K562 (cell line): ENCODE results near the gene TET2. TPM values are rescaled to one million over a fixed set of nuclear protein-coding genes. Genes with fewer than 3 reads are reported as not detected.

Source experiments
- GATA2 ChIP-seq: sonication (generic); formaldehyde crosslinking; IDR thresholded peaks from 2 replicates; pipeline ENCODE4 v1.4.0; 2020; ENCODE audit warnings: mild to moderate bottlenecking, missing genetic modification reagents
- HDAC6 ChIP-seq: IDR thresholded peaks from 2 replicates; pipeline ENCODE4 v1.6.1; 2012; ENCODE audit warnings: low read depth, mild to moderate bottlenecking, control low read depth, inconsistent platforms, low read length, moderate library complexity
- KDM4B ChIP-seq, 2 experiments: fragments of 450-650 bp in 1 of 2; sonication (generic) in 1 of 2; IDR thresholded peaks; 2 replicates each; pipeline ENCODE4 v1.6.1; 2016 to 2017; ENCODE audit warnings: borderline replicate concordance in 2 of 2, antibody characterized with exemption in 1 of 2, low read depth in 1 of 2, mild to moderate bottlenecking in 1 of 2
- MYC ChIP-seq, 2 experiments: fragments of 250-450 bp in 1 of 2; sonication (Bioruptor Pico) in 1 of 2; IDR thresholded peaks; 2 replicates each; pipeline versions ENCODE4 v1.5.1 to v1.6.1; 2012 to 2021; ENCODE audit warnings: low read depth in 2 of 2, borderline replicate concordance in 1 of 2, improper control_type of control experiment in 1 of 2, low read length in 1 of 2, mild to moderate bottlenecking in 1 of 2, moderate library complexity in 1 of 2
- NR3C1 ChIP-seq: sonication (generic); formaldehyde crosslinking; IDR thresholded peaks from 2 replicates; pipeline ENCODE4 v1.8.1; 2022; ENCODE audit warnings: missing genetic modification reagents
- POLR2H ChIP-seq: IDR thresholded peaks from 2 replicates; pipeline ENCODE4 v1.6.1; 2016; ENCODE audit warnings: missing genetic modification characterization, low read depth, mild to moderate bottlenecking, control low read depth, missing compliant biosample characterization, moderate library complexity
- SRSF9 ChIP-seq: fragments of 200-400 bp; formaldehyde crosslinking; IDR thresholded peaks from 2 replicates; pipeline ENCODE4 v1.6.1; 2017; ENCODE audit warnings: low read depth, low read length, borderline replicate concordance
- ZBTB12 ChIP-seq: fragments of 250-450 bp; sonication (Bioruptor Pico); IDR thresholded peaks from 2 replicates; pipeline ENCODE4 v1.4.0; 2020
- ZBTB34 ChIP-seq: fragments of 250-450 bp; sonication (Bioruptor Pico); IDR thresholded peaks from 2 replicates; pipeline ENCODE4 v1.8.0; 2021; ENCODE audit warnings: mild to moderate bottlenecking, moderate library complexity
- ZNF197 ChIP-seq: fragments of 200-800 bp; sonication (Bioruptor generic); IDR thresholded peaks from 2 replicates; pipeline ENCODE4 v1.6.1; 2016; ENCODE audit warnings: low read depth, missing genetic modification characterization, missing compliant biosample characterization
- ZNF57 ChIP-seq: fragments of 450-650 bp; formaldehyde crosslinking; IDR thresholded peaks from 2 replicates; pipeline ENCODE4 v1.4.0; 2020; ENCODE audit warnings: mild to moderate bottlenecking, moderate library complexity
- ZNF785 ChIP-seq: fragments of 250-450 bp; sonication (Bioruptor Pico); IDR thresholded peaks from 2 replicates; pipeline ENCODE4 v1.4.0; 2020; ENCODE audit warnings: mild to moderate bottlenecking
- polyA plus RNA-seq, 8 experiments: library from polyadenylated mRNA; depleted of rRNA in 4 of 8; stranded (reverse) in 5 of 8; unstranded in 3 of 8; fragments of >200 nt; fragmentation: Nextera tagmentation in 2 of 8; fragmentation: Illumina TruSeq in 1 of 8; extraction: Ambion mirVana in 2 of 8; extraction: Trizol in 1 of 8; gene quantifications; 2 replicates each; pipeline versions ENCODE4 v1.2.1 to v1.2.3, GENCODE V29; 2011 to 2014; ENCODE audit warnings: inconsistent platforms in 1 of 8, missing spikeins in 1 of 8
- total RNA-seq, 7 experiments: library from RNA; depleted of rRNA in 6 of 7; stranded (reverse); fragments of >200 nt in 6 of 7; fragmentation: Illumina TruSeq in 2 of 7; extraction: Trizol in 2 of 7; gene quantifications; 2 replicates each; pipeline versions ENCODE4 v1.2.1 to v1.2.3, GENCODE V29; 2011 to 2021; ENCODE audit warnings: low replicate concordance in 1 of 7

The TET2 gene
- total and polyA plus RNA-seq, 9 of the 15 experiments (the other 6 are each of a cell fraction or from before 2014, with no cell fraction given), result 0.80 to 11.1 (median 4.9) TPM

GRCh38 chr4:105274090-105274489 lies 127.4 kb downstream of the TET2 start (continued):
- TF ChIP-seq ZBTB12 (CRISPR knock-in tag) (no peak), ZNF57 (CRISPR knock-in tag) (no peak), POLR2H (tag) (no peak), HDAC6 (no peak), SRSF9 (no peak), NR3C1 (CRISPR knock-in tag) (no peak), MYC (IDR thresholded peaks at IDR 0.05; ENCODE audit: low read depth, low read length) (no peak), MYC (CRISPR knock-in tag; IDR thresholded peaks at IDR 0.05; ENCODE audit: borderline replicate concordance, low read depth) (no peak), ZNF197 (no peak), GATA2 (CRISPR knock-in tag) (no peak), KDM4B (IDR thresholded peaks at IDR 0.05; ENCODE audit: borderline replicate concordance in 2 of 2, low read depth in 1 of 2) (no peak), ZNF785 (CRISPR knock-in tag) (no peak), ZBTB34 (no peak)
